Heart left ventricle (tissue), 16 donors: ENCODE measurements around the gene NEDD4L. TPM values are rescaled to one million over a fixed set of nuclear protein-coding genes. Genes with fewer than 3 reads are reported as not detected.

ENCODE experiments used
- ATAC-seq, 4 donors: fragments of 200-7000 bp; cut with Tn5 transposase; one replicate each; pipeline ENCODE4 v1.9.1; 2020 to 2022; ENCODE audit warnings: moderate library complexity in 4 of 4, mild to moderate bottlenecking in 3 of 4, moderate number of reproducible peaks in 1 of 4
- DNase-seq, 5 donors: peaks; one replicate each; pipeline ENCODE4 v3.0.0-alpha.2; 2020
- H3K27ac ChIP-seq, 12 donors: fragments of 200-600 bp; sonication (generic) in 4 of 12; one replicate each; pipeline versions ENCODE4 v1.5.0 to v1.8.0; 2016 to 2022; ENCODE audit warnings: mild to moderate bottlenecking in 2 of 12
- H3K27me3 ChIP-seq, 9 donors: fragments of 200-600 bp; sonication (generic) in 2 of 9; one replicate each; pipeline versions ENCODE4 v1.5.1 to v1.8.0; 2016 to 2022; ENCODE audit warnings: mild to moderate bottlenecking in 3 of 9
- H3K36me3 ChIP-seq, 9 donors: fragments of 200-600 bp; sonication (generic) in 2 of 9; one replicate each; pipeline versions ENCODE4 v1.5.0 to v1.8.0; 2018 to 2022; ENCODE audit warnings: mild to moderate bottlenecking in 2 of 9
- H3K4me1 ChIP-seq, 12 donors: fragments of 200-600 bp; sonication (generic) in 4 of 12; one replicate each; pipeline versions ENCODE4 v1.5.0 to v1.8.0; 2016 to 2022; ENCODE audit warnings: mild to moderate bottlenecking in 3 of 12
- H3K4me3 ChIP-seq, 12 donors: fragments of 200-600 bp; sonication (generic) in 4 of 12; one replicate each; pipeline versions ENCODE4 v1.5.0 to v1.8.0; 2017 to 2022; ENCODE audit warnings: mild to moderate bottlenecking in 9 of 12, moderate library complexity in 4 of 12
- H3K9me3 ChIP-seq, 12 donors: fragments of 200-600 bp; sonication (generic) in 4 of 12; one replicate each; pipeline versions ENCODE4 v1.5.0 to v1.8.0; 2016 to 2022; ENCODE audit warnings: mild to moderate bottlenecking in 1 of 12
- POLR2A ChIP-seq, 2 donors: fragments of 450-650 bp; IDR thresholded peaks; one replicate each; pipeline ENCODE4 v1.6.1; 2017; ENCODE audit warnings: antibody characterized with exemption in 2 of 2, mild to moderate bottlenecking in 2 of 2, moderate library complexity in 2 of 2
- WGBS, 4 donors: extraction: QIAGEN DNeasy Blood & Tissue Kit in 2 of 4; methylation state at CpG; one replicate each; pipeline versions ENCODE4 v1.1.5 to v1.1.7; 2013 to 2018; 5-methylcytosine and 5-hydroxymethylcytosine counted together
- intact Hi-C, 10 donors: fragments of 100-400 bp; cut with DNase I; formaldehyde crosslinking; loops; one replicate each; pipeline versions ENCODE4 v1.11.1 to v1.14.2; 2022
- polyA plus RNA-seq, 2 donors: library from polyadenylated mRNA; stranded (reverse); fragments of 200-250 nt; gene quantifications; one replicate each; pipeline ENCODE4 v1.2.3, GENCODE V29; 2013
- total RNA-seq, 9 donors: library from RNA; depleted of rRNA in 2 of 9; stranded (reverse); fragments of >200 nt in 2 of 9; fragmentation: NEBNext Ultra II Directional in 3 of 9; extraction: Animal tissue kit (Norgen Biotek cat#: 25700) in 3 of 9; gene quantifications; one replicate each; pipeline versions ENCODE4 v1.1.0 to v1.2.4, GENCODE V29; 2016 to 2023
- TF ChIP-seq, protein P1 (sequence below), 12 donors: fragments of 200-600 bp; sonication (generic) in 4 of 12; IDR thresholded peaks; one replicate each; pipeline versions ENCODE4 v1.5.0 to v1.8.0; 2018 to 2022; ENCODE audit warnings: antibody characterized with exemption in 12 of 12, mild to moderate bottlenecking in 5 of 12
- donor health status: ischemic (EF 13 %, LVEDD 7.1; RV severe dilation, severe dysfunction).
- donor health status: healthy with polysubstance abuse.
- donor health status: DM: no; HTN: yes; CAD: no.
- donor health status: DM: no; HTN: no; CAD: no.
- donor health status: ischemic (EF 25% LVEDD 6.9; RV normal size, moderate dysfunction).
- donor health status: ischemic (EF 25% LVEDD 5.7; RV mildly dilated, moderate dysfunction).
- donor health status: healthy.
- donor health status: DM: yes; HTN: yes; CAD: no.
- donor health status: ischemic (EF 35%, LVEDD 5.7; RV mildly dilated, moderate dysfunction).
- donor health status: nonischemic (EF 11% LVEDD 7.7; RV severe dilation, severe dysfunction).
- donor health status: DM: yes; HTN: yes; CAD: no.
- donor health status: PGD.
- donor health status: ischemic (EF 29% LVEDD 5.4; RV normal size, mild dysfunction).
- donor health status: nonischemic (EF 23%, LVEDD 6.1; RV moderate dilation, normal function).

The NEDD4L gene
- total and polyA plus RNA-seq, 11 donors: 14.7 to 64.1 (median 51.7) TPM

DNA sequence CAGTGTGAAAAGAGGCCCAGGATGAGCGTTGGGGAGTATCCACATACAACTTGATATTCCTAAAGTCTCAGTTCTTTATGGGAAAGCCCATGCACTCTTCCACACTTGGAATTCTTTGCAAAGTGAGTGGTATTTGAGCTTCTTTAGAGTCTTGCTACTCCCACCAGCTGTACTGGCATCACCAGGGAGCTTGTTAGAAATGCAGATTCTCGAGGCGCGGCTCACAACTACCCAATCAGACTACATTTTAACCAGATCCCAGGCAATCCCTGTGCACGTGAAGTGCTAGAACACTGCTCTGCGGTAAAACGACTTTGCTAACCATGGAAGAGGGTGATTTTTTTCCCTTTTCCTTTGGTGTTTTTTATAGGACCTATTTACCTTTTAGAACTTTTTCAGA lies 184.7 kb downstream of the NEDD4L start:
- intact Hi-C loops: no loop called here
- 87 to 90% (median 89%) methylated on average over 7 of the region's 7 CpGs for WGBS, 4 donors
- H3K27me3 ChIP-seq: no peaks in the 10 kb centered on the region
- peaks cover 0 to 18% (median 10%) of the 10 kb centered on the region in 12 donors for H3K4me1 ChIP-seq
- DNase-seq (no peak), ATAC-seq (no peak)
- TF ChIP-seq POLR2A (IDR thresholded peaks at IDR 0.05): no peak
- TF ChIP-seq, protein P1, sequence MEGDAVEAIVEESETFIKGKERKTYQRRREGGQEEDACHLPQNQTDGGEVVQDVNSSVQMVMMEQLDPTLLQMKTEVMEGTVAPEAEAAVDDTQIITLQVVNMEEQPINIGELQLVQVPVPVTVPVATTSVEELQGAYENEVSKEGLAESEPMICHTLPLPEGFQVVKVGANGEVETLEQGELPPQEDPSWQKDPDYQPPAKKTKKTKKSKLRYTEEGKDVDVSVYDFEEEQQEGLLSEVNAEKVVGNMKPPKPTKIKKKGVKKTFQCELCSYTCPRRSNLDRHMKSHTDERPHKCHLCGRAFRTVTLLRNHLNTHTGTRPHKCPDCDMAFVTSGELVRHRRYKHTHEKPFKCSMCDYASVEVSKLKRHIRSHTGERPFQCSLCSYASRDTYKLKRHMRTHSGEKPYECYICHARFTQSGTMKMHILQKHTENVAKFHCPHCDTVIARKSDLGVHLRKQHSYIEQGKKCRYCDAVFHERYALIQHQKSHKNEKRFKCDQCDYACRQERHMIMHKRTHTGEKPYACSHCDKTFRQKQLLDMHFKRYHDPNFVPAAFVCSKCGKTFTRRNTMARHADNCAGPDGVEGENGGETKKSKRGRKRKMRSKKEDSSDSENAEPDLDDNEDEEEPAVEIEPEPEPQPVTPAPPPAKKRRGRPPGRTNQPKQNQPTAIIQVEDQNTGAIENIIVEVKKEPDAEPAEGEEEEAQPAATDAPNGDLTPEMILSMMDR (IDR thresholded peaks at IDR 0.05): no peak
- peaks cover 0 to 4% (median 0%) of the 10 kb centered on the region in 12 donors for H3K9me3 ChIP-seq
- H3K4me3 ChIP-seq: no peak overlapping the region
- H3K27ac ChIP-seq: no peak overlapping the region
- no peaks in the 10 kb centered on the region for H3K36me3 ChIP-seq

DNA sequence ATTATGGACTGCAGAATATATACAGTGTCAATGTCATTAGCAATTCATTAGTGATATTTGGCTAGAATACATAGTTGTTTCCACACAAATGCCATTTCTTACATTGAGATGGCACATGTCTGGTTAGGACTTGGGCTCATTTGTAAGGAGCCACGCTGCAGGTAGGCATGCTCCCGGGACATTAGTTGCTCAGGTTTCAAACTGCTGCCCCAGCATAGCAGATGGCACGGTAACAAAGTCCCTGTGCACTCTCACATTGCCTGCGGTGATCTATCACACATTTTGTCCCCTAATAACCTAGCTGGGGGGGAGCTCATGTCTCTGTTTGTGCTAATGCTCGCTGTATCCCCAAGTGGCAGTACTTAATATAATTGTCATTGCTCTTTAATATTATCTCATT lies 185.1 kb downstream of the NEDD4L start:
- ATAC-seq (no peak), DNase-seq (no peak)
- no peak for TF ChIP-seq POLR2A (IDR thresholded peaks at IDR 0.05)
- TF ChIP-seq, protein P1 (IDR thresholded peaks at IDR 0.05): no peak
- Histone ChIP-seq H3K9me3 (peaks cover 0 to 4% (median 0%) of the 10 kb centered on the region in 12 donors), H3K36me3 (no peaks in the 10 kb centered on the region), H3K4me1 (peaks cover 0 to 14% (median 6%) of the 10 kb centered on the region in 12 donors), H3K4me3 (no peak overlapping the region), H3K27me3 (no peaks in the 10 kb centered on the region), H3K27ac (no peak overlapping the region)
- intact Hi-C loops: no loop called here
- 91 to 96% (median 94%) methylated on average over 5 of the region's 5 CpGs for WGBS, 4 donors

DNA sequence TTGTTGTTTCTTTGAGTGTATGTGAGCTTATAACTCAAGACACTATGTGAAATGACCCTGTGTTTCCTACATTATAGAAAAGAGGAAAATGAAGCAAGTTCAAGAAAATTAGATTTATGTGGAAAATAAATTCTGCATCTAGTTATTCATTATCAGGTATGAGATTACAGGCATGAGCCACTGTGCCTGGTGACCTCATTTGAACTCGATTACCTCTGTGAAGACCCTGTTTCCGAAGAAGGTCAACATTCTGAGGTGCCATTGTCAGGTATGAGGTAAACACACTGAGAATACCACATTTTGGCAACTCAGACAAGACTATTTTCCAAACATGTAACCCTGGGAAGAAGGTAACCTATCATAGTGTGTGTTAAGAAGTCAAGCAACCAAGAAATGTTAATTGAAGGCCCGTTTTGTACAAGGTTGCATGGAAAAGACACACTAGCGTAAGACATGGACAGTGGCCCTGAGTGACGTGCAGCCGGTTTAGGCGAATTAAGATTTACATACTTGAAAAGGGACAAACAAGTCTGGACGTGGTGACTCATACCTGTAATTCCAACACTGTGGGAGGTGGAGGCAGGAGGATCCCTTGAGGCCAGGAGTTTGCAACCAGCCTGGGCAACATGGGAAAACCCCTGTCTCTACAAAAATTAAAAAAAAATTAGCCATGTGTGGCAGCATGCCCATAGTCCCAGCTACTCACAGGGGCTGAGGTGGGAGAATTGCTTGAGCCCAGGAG lies 186.6 kb downstream of the NEDD4L start:
- TF ChIP-seq POLR2A (IDR thresholded peaks at IDR 0.05): no peak
- TF ChIP-seq, protein P1 (IDR thresholded peaks at IDR 0.05): no peak
- ATAC-seq: no peak

DNA sequence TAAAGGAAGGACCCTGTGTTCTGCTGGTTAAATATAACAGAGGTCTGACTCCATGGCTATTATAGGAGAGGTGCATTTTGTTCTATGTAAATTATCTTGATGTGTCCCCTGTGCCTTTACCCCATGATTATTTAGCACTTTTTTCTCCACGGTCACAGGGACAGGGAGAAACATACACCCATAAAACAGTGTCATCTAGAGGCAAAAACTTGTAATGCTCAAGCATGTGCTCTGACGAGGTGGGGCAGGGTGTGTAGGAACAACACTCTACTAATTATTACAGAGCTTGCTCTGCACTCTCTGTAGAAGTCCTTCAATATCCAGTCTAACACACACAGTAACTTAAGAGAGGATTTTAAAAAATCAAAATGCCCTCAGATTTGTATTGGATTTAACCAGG lies 187.9 kb downstream of the NEDD4L start:
- DNase-seq: no peak
- WGBS, 4 donors: 47 to 64% (median 50%) methylated on average over 2 of the region's 2 CpGs
- intact Hi-C loops: loop anchor here in 7 of 10 donors (5.0 kb wide), 4 partner anchors 35 to 90 kb away; no protein-coding TSS in a partner anchor
- H3K27me3 ChIP-seq: no peaks in the 10 kb centered on the region
- no peaks in the 10 kb centered on the region for H3K36me3 ChIP-seq
- peak; percentile 48 to 81 (median 74) for ATAC-seq
- TF ChIP-seq POLR2A (IDR thresholded peaks at IDR 0.05): no peak
- TF ChIP-seq, protein P1 (IDR thresholded peaks at IDR 0.05): peak in 10 of 12 donors; percentile 26 to 62 (median 42)
- H3K4me3 ChIP-seq: no peak overlapping the region
- peaks cover 0 to 4% (median 0%) of the 10 kb centered on the region in 12 donors for H3K9me3 ChIP-seq
- peaks cover 0 to 4% (median 0%) of the 10 kb centered on the region in 12 donors for H3K4me1 ChIP-seq
- H3K27ac ChIP-seq: peak overlapping the region in 2 of 12 donors; percentile 7 to 59

More for the DNA sequence above, 186.6 kb downstream of the NEDD4L start:
- H3K4me1 ChIP-seq: peaks cover 0 to 4% (median 0%) of the 10 kb centered on the region in 12 donors
- no peak overlapping the region for H3K4me3 ChIP-seq
- DNase-seq: no peak
- intact Hi-C loops: loop anchor here in 7 of 10 donors (5.0 kb wide), 4 partner anchors 33 to 88 kb away; no protein-coding TSS in a partner anchor
- H3K27ac ChIP-seq: no peak overlapping the region
- H3K9me3 ChIP-seq: peaks cover 0 to 4% (median 0%) of the 10 kb centered on the region in 12 donors
- H3K27me3 ChIP-seq: no peaks in the 10 kb centered on the region
- WGBS, 4 donors: 92 to 98% (median 94%) methylated on average over 8 of the region's 8 CpGs
- no peaks in the 10 kb centered on the region for H3K36me3 ChIP-seq
